ENCODE measurements around the gene KCNG2.

DNA sequence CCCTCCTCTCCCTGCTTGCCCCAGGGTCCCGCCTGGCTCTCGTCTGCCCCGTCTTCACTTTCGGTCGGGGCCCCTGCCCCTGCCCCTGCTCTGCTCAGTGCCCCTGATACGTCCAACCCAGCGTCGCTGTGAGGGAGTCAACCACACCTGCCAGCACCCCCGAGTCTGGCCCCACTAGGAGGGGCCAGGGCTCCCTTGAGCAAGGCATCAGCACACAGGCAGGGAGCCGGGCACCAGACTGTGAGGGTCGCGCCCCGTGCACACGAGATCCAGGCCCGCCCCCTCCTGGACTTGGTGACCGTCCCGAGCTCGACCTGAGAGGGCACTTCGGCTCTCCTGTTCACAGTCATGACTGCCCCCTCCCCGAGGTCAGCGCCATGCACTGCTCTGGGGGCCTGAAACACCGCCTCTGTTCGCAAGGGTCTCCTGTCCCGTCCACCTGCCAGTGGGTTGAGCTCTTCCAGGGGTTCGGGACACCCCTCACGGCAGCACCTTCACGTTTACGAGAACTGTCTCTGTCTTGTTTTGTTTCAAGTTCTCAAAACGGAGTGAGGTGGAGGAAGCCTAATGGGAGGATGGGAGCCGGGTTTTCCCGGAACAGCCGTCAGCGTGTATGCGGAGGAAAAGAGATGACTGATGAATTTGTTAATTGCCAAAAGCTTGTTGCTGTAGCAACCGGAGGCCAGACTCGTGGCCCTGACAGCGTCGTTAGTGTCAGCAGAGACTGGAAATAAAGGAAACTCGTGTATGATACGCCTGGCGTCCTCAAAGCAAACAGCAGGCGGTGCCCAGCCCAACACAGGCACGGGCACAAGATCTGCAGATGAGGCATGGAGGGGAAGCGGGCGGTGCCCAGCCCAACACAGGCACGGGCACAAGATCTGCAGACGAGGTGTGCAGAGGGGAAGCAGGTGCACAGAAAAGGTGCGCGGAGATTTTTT, 48.2 kb upstream of the KCNG2 start:
- no peak for TF ChIP-seq TAF1 (conservative IDR thresholded peaks at IDR 0.05)
- TF ChIP-seq REST (IDR thresholded peaks at IDR 0.05), result no peak
- TF ChIP-seq CTCF (IDR thresholded peaks at IDR 0.05; ENCODE audit: low read depth, low read length, missing input control), result no peak
- no peak for TF ChIP-seq JUND (IDR thresholded peaks at IDR 0.05)
- TF ChIP-seq RAD21 (IDR thresholded peaks at IDR 0.05), result no peak
- no peak for TF ChIP-seq GABPA (IDR thresholded peaks at IDR 0.05 in 1 of 2, conservative IDR thresholded peaks at IDR 0.05 in 1 of 2)
- TF ChIP-seq, protein P1, sequence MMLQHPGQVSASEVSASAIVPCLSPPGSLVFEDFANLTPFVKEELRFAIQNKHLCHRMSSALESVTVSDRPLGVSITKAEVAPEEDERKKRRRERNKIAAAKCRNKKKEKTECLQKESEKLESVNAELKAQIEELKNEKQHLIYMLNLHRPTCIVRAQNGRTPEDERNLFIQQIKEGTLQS (IDR thresholded peaks at IDR 0.05), result no peak
- TF ChIP-seq FOXA1 (IDR thresholded peaks at IDR 0.05), result no peak
- TF ChIP-seq RXRA (IDR thresholded peaks at IDR 0.05), result no peak

All from liver (tissue), 3 donors.